Measurements from ENCODE around the gene ADAMTS9. TPM values are rescaled to one million over a fixed set of nuclear protein-coding genes. Genes with fewer than 3 reads are reported as not detected.

Gene ADAMTS9
- total and polyA plus RNA-seq, 9 of the 15 experiments (the other 6 are each of a cell fraction or from before 2014, with no cell fraction given): 0.05 to 0.32 (median 0.13) TPM; not detected in 2

GRCh38 chr3:64509206-64509605 lies 178.6 kb downstream of the ADAMTS9 start:
- Histone ChIP-seq H3K36me3 (ENCODE audit: control insufficient read depth, insufficient read depth, low read length) (no peaks in the 10 kb centered on the region), H3K4me3 (no peak overlapping the region), H4K20me1 (replicated peaks; ENCODE audit: control insufficient read depth, insufficient read depth, low read length) (no peaks in the 10 kb centered on the region), H3K4me1 (replicated peaks in 1 of 2; ENCODE audit: control insufficient read depth in 2 of 2, insufficient read depth in 2 of 2, low read length in 2 of 2) (no peaks in the 10 kb centered on the region), H3K9ac (ENCODE audit: insufficient read depth in 1 of 2, low read depth in 2 of 2, low read length in 2 of 2) (no peak overlapping the region), H3K9me3 (replicated peaks; ENCODE audit: control insufficient read depth, insufficient read depth, low read depth, low read length) (no peaks in the 10 kb centered on the region), H3K79me2 (ENCODE audit: control insufficient read depth, insufficient read depth, low read length) (no peaks in the 10 kb centered on the region), H3K27ac (ENCODE audit: extremely low read depth, low read depth, low read length) (no peak overlapping the region), H3K9me1 (ENCODE audit: control insufficient read depth, insufficient read depth, low read length) (no peaks in the 10 kb centered on the region), H2AFZ (ENCODE audit: low read depth, low read length) (no peak overlapping the region), H3K4me2 (ENCODE audit: insufficient read depth, low read length) (no peak overlapping the region), H3K27me3 (ENCODE audit: control insufficient read depth in 2 of 2, insufficient read depth in 2 of 2, low read length in 2 of 2) (no peaks in the 10 kb centered on the region)
- BruUV-seq (replicated peaks): no TSS peak
- DNase-seq (ENCODE audit: extremely low read depth in 1 of 4, low spot score in 3 of 4) (no peak), ATAC-seq (no peak), FAIRE-seq (no peak)
- intact Hi-C loops (cut with micrococcal nuclease): no loop called here
- no peak for TF ChIP-seq NR4A1 (CRISPR knock-in tag; IDR thresholded peaks at IDR 0.05)
- no peak for TF ChIP-seq NR4A1 (tag; IDR thresholded peaks at IDR 0.05)
- no peak for TF ChIP-seq RREB1 (CRISPR knock-in tag; IDR thresholded peaks at IDR 0.05)
- no peak for TF ChIP-seq ZBTB49 (CRISPR knock-in tag; IDR thresholded peaks at IDR 0.05; ENCODE audit: borderline replicate concordance)
- no peak for TF ChIP-seq ZNF217 (CRISPR knock-in tag; IDR thresholded peaks at IDR 0.05)
- TF ChIP-seq EZH2 (IDR thresholded peaks at IDR 0.05; ENCODE audit: borderline replicate concordance, low read depth, low read length): no peak
- no peak for TF ChIP-seq POU5F1 (IDR thresholded peaks at IDR 0.05; ENCODE audit: borderline replicate concordance, low read depth, low read length, partially characterized antibody)
- TF ChIP-seq ZBTB7A (IDR thresholded peaks at IDR 0.05; ENCODE audit: borderline replicate concordance, control insufficient read depth, low read depth, low read length): no peak
- TF ChIP-seq NFYB (IDR thresholded peaks at IDR 0.05; ENCODE audit: extremely low read depth, insufficient read length): no peak
- no peak for TF ChIP-seq NCOA6 (IDR thresholded peaks at IDR 0.05)
- TF ChIP-seq HDAC1 (IDR thresholded peaks at IDR 0.05): no peak
- no peak for TF ChIP-seq SREBF1 (IDR thresholded peaks at IDR 0.05; ENCODE audit: borderline replicate concordance, low read depth, low read length)
- TF ChIP-seq TGIF2 (CRISPR knock-in tag; IDR thresholded peaks at IDR 0.05): no peak
- no peak for TF ChIP-seq SREBF2 (CRISPR knock-in tag; IDR thresholded peaks at IDR 0.05)
- CTCF ChIA-PET (ENCODE audit: low intra/inter-chr PET ratio): no interaction called here
- POLR2A ChIA-PET: interaction anchor here (0.6 kb wide), 1 partner anchor 22 kb away, joined by 3 read pairs; no protein-coding TSS in a partner anchor
- 0% methylated on average over 5 of the region's 5 CpGs for WGBS (ENCODE audit: insufficient coverage, low coverage, missing lambda C conversion rate)
- in situ Hi-C loops (cut with MboI): no loop called here

All from K562 (cell line).